ENCODE data around the gene MED12L.

- no peak for TF ChIP-seq CTCF (conservative IDR thresholded peaks at IDR 0.05)
- TF ChIP-seq EZH2 (IDR thresholded peaks at IDR 0.05; ENCODE audit: low read depth), result no peak
Measured at GRCh38 chr3:151391720-151392119, 306.3 kb downstream of the MED12L start.
